ENCODE data around the gene NTN3.

- no peak for TF ChIP-seq CTCF (conservative IDR thresholded peaks at IDR 0.05)
- no peak for TF ChIP-seq ZFX (IDR thresholded peaks at IDR 0.05)
Observed at GRCh38 chr16:2426941-2427361, 44.1 kb upstream of the NTN3 start.

Measured in C4-2B (cell line).